ENCODE measurements around the gene IKZF5.

GRCh38 chr10:123000155-123000554 is 8.4 kb downstream of the IKZF5 start:
- TF ChIP-seq, protein P1, sequence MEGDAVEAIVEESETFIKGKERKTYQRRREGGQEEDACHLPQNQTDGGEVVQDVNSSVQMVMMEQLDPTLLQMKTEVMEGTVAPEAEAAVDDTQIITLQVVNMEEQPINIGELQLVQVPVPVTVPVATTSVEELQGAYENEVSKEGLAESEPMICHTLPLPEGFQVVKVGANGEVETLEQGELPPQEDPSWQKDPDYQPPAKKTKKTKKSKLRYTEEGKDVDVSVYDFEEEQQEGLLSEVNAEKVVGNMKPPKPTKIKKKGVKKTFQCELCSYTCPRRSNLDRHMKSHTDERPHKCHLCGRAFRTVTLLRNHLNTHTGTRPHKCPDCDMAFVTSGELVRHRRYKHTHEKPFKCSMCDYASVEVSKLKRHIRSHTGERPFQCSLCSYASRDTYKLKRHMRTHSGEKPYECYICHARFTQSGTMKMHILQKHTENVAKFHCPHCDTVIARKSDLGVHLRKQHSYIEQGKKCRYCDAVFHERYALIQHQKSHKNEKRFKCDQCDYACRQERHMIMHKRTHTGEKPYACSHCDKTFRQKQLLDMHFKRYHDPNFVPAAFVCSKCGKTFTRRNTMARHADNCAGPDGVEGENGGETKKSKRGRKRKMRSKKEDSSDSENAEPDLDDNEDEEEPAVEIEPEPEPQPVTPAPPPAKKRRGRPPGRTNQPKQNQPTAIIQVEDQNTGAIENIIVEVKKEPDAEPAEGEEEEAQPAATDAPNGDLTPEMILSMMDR (IDR thresholded peaks at IDR 0.05), result no peak
- TF ChIP-seq POLR2A (IDR thresholded peaks at IDR 0.05), result no peak
- TF ChIP-seq EP300 (IDR thresholded peaks at IDR 0.05), result no peak
